Heart right ventricle (tissue), 16 donors: Measurements from ENCODE around the gene MGMT. TPM values are rescaled to one million over a fixed set of nuclear protein-coding genes. Genes with fewer than 3 reads are reported as not detected.

ENCODE experiments used
- ATAC-seq, 8 donors: fragments of 200-7000 bp; cut with Tn5 transposase; one replicate each; pipeline ENCODE4 v1.9.1; 2020; ENCODE audit warnings: mild to moderate bottlenecking in 8 of 8, moderate library complexity in 8 of 8, moderate number of reproducible peaks in 1 of 8
- DNase-seq, 2 donors: peaks; one replicate each; pipeline ENCODE4 v3.0.0-alpha.2; 2020
- H3K27ac ChIP-seq, 10 donors: fragments of 200-600 bp; sonication (generic) in 2 of 10; one replicate each; pipeline versions ENCODE4 v1.5.0 to v1.8.0; 2020 to 2022; ENCODE audit warnings: mild to moderate bottlenecking in 3 of 10
- H3K27me3 ChIP-seq, 7 donors: fragments of 200-600 bp; one replicate each; pipeline ENCODE4 v1.8.0; 2021 to 2022; ENCODE audit warnings: mild to moderate bottlenecking in 2 of 7
- H3K36me3 ChIP-seq, 9 donors: fragments of 200-600 bp; sonication (generic) in 1 of 9; one replicate each; pipeline versions ENCODE4 v1.5.0 to v1.8.0; 2020 to 2022; ENCODE audit warnings: mild to moderate bottlenecking in 2 of 9
- H3K4me1 ChIP-seq, 9 donors: fragments of 200-600 bp; sonication (generic) in 1 of 9; one replicate each; pipeline versions ENCODE4 v1.5.0 to v1.8.0; 2020 to 2022; ENCODE audit warnings: mild to moderate bottlenecking in 4 of 9
- H3K4me3 ChIP-seq, 10 donors: fragments of 200-600 bp; sonication (generic) in 2 of 10; one replicate each; pipeline versions ENCODE4 v1.5.0 to v1.8.0; 2020 to 2022; ENCODE audit warnings: mild to moderate bottlenecking in 7 of 10, moderate library complexity in 2 of 10
- H3K9me3 ChIP-seq, 11 donors: fragments of 200-600 bp in 10 of 11; sonication (generic) in 2 of 11; one replicate each; pipeline versions ENCODE4 v1.5.0 to v1.8.0; 2013 to 2022; ENCODE audit warnings: mild to moderate bottlenecking in 2 of 11, control low read depth in 1 of 11, moderate library complexity in 1 of 11
- WGBS, 2 donors: extraction: QIAGEN DNeasy Blood & Tissue Kit; methylation state at CpG; one replicate each; pipeline ENCODE4 v1.1.7; 2013; ENCODE audit warnings: inconsistent platforms in 1 of 2; 5-methylcytosine and 5-hydroxymethylcytosine counted together
- intact Hi-C, 10 donors: fragments of 100-400 bp; cut with DNase I; formaldehyde crosslinking; loops; one replicate each; pipeline versions ENCODE4 v1.11.1 to v1.14.2; 2022
- polyA plus RNA-seq, 2 donors: library from polyadenylated mRNA; stranded (reverse); fragments of 200-250 nt; gene quantifications; one replicate each; pipeline ENCODE4 v1.2.3, GENCODE V29; 2013
- total RNA-seq, 10 donors: library from RNA; stranded (reverse); fragmentation: NEBNext Ultra II Directional in 3 of 10; extraction: Animal tissue kit (Norgen Biotek cat#: 25700) in 3 of 10; gene quantifications; one replicate each; pipeline versions ENCODE4 v1.2.1 to v1.2.4, GENCODE V29; 2021 to 2023
- TF ChIP-seq, protein P1 (sequence below), 9 donors: fragments of 200-600 bp; sonication (generic) in 2 of 9; IDR thresholded peaks; one replicate each; pipeline versions ENCODE4 v1.5.0 to v1.8.0; 2021 to 2022; ENCODE audit warnings: antibody characterized with exemption in 9 of 9, mild to moderate bottlenecking in 5 of 9, moderate library complexity in 1 of 9
- donor health status: Arrhythmogenic right ventricular cardiomyopathy.
- donor health status: ischemic (EF 13 %, LVEDD 7.1; RV severe dilation, severe dysfunction).
- donor health status: healthy with polysubstance abuse.
- donor health status: DM: no; HTN: yes; CAD: no.
- donor health status: DM: no; HTN: no; CAD: no.
- donor health status: ischemic (EF 25% LVEDD 6.9; RV normal size, moderate dysfunction).
- donor health status: ischemic (EF 25% LVEDD 5.7; RV mildly dilated, moderate dysfunction).
- donor health status: healthy.
- donor health status: DM: yes; HTN: yes; CAD: no.
- donor health status: Ischemic cardiomyopathy.
- donor health status: ischemic (EF 35%, LVEDD 5.7; RV mildly dilated, moderate dysfunction).
- donor health status: nonischemic (EF 11% LVEDD 7.7; RV severe dilation, severe dysfunction).
- donor health status: DM: yes; HTN: yes; CAD: no.
- donor health status: PGD.
- donor health status: ischemic (EF 29% LVEDD 5.4; RV normal size, mild dysfunction).
- donor health status: nonischemic (EF 23%, LVEDD 6.1; RV moderate dilation, normal function).

MGMT gene
- total and polyA plus RNA-seq, 12 donors = 8.4 to 17.8 (median 12.9) TPM

- TF ChIP-seq, protein P1, sequence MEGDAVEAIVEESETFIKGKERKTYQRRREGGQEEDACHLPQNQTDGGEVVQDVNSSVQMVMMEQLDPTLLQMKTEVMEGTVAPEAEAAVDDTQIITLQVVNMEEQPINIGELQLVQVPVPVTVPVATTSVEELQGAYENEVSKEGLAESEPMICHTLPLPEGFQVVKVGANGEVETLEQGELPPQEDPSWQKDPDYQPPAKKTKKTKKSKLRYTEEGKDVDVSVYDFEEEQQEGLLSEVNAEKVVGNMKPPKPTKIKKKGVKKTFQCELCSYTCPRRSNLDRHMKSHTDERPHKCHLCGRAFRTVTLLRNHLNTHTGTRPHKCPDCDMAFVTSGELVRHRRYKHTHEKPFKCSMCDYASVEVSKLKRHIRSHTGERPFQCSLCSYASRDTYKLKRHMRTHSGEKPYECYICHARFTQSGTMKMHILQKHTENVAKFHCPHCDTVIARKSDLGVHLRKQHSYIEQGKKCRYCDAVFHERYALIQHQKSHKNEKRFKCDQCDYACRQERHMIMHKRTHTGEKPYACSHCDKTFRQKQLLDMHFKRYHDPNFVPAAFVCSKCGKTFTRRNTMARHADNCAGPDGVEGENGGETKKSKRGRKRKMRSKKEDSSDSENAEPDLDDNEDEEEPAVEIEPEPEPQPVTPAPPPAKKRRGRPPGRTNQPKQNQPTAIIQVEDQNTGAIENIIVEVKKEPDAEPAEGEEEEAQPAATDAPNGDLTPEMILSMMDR (IDR thresholded peaks at IDR 0.05) = no peak
Measured at GRCh38 chr10:129711291-129711690, 244.2 kb downstream of the MGMT start.

GRCh38 chr10:129712000-129712399 is 245.0 kb downstream of the MGMT start:
- WGBS, 2 donors = 94 to 96% methylated on average over 8 of the region's 8 CpGs
- intact Hi-C loops = no loop called here
- TF ChIP-seq, protein P1 (IDR thresholded peaks at IDR 0.05) = no peak
- no peaks in the 10 kb centered on the region for H3K27me3 ChIP-seq
- H3K9me3 ChIP-seq = no peaks in the 10 kb centered on the region
- peaks cover 0 to 15% (median 6%) of the 10 kb centered on the region in 9 donors for H3K4me1 ChIP-seq
- H3K4me3 ChIP-seq = no peak overlapping the region
- no peaks in the 10 kb centered on the region for H3K36me3 ChIP-seq
- ATAC-seq (no peak), DNase-seq (no peak)
- H3K27ac ChIP-seq = no peak overlapping the region

More at GRCh38 chr10:129711291-129711690, 244.2 kb downstream of the MGMT start:
- no peaks in the 10 kb centered on the region for H3K36me3 ChIP-seq
- 50 to 70% methylated on average over 6 of the region's 6 CpGs for WGBS, 2 donors
- H3K4me1 ChIP-seq = peaks cover 0 to 20% (median 6%) of the 10 kb centered on the region in 9 donors
- H3K27me3 ChIP-seq = no peaks in the 10 kb centered on the region
- ATAC-seq (no peak), DNase-seq (no peak)
- H3K4me3 ChIP-seq = no peak overlapping the region
- intact Hi-C loops = no loop called here
- no peaks in the 10 kb centered on the region for H3K9me3 ChIP-seq
- no peak overlapping the region for H3K27ac ChIP-seq

DNA sequence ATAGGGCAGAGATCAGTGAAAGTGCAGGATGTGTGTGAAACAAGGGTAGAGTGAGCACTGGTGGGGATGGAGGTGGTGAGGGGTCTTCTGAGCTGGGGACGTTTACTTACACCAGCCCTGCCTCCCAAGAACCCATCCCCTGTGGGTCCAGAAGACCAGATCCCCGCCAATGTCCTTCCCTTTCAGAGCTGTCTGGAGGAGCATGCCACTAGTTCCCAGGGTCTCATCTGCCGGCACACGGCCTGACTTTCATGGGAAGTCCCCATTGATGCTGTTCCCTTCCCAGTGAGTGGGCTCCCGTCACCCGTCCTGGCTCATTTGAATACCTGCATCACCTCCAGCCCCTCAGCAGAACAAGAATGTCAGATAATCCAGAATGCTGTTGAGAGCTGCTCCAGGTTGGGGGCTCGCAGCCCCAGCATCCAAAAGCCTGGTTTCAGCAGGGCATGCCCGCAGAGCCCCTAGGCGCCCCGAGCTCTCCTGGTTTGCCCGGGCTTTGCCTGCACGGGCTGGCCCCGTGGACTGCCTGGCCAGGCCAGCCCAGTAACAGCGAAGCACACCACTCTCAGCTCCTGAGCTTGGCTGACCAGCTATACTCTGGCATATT is 246.7 kb downstream of the MGMT start:
- TF ChIP-seq, protein P1 (IDR thresholded peaks at IDR 0.05) = no peak
- no peak for DNase-seq

DNA sequence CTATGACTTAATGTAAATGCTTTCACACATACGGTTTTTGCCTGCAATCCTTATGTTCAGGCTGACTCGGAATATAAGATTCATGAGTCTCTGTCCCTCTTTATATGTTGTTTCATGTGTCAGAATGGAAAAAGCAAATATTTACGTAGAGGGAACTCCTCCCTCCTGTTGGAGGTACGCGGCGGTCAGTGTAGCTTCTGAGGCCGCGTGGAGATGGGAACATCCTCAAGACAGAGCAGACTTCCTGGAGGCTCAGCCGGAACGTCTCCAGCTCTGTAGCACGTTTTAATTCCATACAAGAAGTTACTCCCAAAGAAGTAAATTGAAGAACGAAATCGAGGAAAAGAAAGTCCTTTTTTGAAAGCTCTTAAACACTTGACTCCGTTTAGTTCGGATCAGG is 248.8 kb downstream of the MGMT start:
- ATAC-seq = no peak
- H3K36me3 ChIP-seq = peaks cover 0 to 5% (median 0%) of the 10 kb centered on the region in 9 donors
- WGBS, 2 donors = 91 to 93% methylated on average over 15 of the region's 15 CpGs

More for the DNA sequence above, 246.7 kb downstream of the MGMT start:
- intact Hi-C loops = no loop called here
- H3K27ac ChIP-seq = no peak overlapping the region
- H3K9me3 ChIP-seq = no peaks in the 10 kb centered on the region
- H3K36me3 ChIP-seq = no peaks in the 10 kb centered on the region
- no peak overlapping the region for H3K4me3 ChIP-seq
- 94 to 96% methylated on average over 14 of the region's 14 CpGs for WGBS, 2 donors
- no peaks in the 10 kb centered on the region for H3K27me3 ChIP-seq
- no peak for ATAC-seq
- H3K4me1 ChIP-seq = peaks cover 0 to 2% (median 0%) of the 10 kb centered on the region in 9 donors

More for the DNA sequence above, 248.8 kb downstream of the MGMT start:
- Histone ChIP-seq H3K4me3 (no peak overlapping the region), H3K4me1 (peaks cover 0 to 9% (median 0%) of the 10 kb centered on the region in 9 donors), H3K9me3 (peaks cover 0 to 3% (median 0%) of the 10 kb centered on the region in 11 donors), H3K27ac (no peak overlapping the region), H3K27me3 (no peaks in the 10 kb centered on the region)
- intact Hi-C loops = no loop called here
- no peak for DNase-seq
- TF ChIP-seq, protein P1 (IDR thresholded peaks at IDR 0.05) = no peak
